ENCODE results near the gene EIF2D.

GRCh38 chr1:206655471-206655882 is 43.2 kb upstream of the EIF2D start:
- TF ChIP-seq TAF1 (IDR thresholded peaks at IDR 0.05; ENCODE audit: control insufficient read depth, extremely low read depth, insufficient read depth, low read length, severe bottlenecking) (no peak), ZNF146 (CRISPR knock-in tag; IDR thresholded peaks at IDR 0.05; ENCODE audit: unreplicated experiment) (no peak), ZBTB43 (CRISPR knock-in tag; IDR thresholded peaks at IDR 0.05) (no peak), CTCF (IDR thresholded peaks at IDR 0.05 in 2 of 3, conservative IDR thresholded peaks at IDR 0.05 in 1 of 3; ENCODE audit: insufficient read depth in 2 of 3, low read depth in 1 of 3, low read length in 3 of 3) (no peak), POLR2A (conservative IDR thresholded peaks at IDR 0.05) (no peak), EZH2 (IDR thresholded peaks at IDR 0.05; ENCODE audit: borderline replicate concordance, low read depth, low read length) (no peak), FOXA1 (IDR thresholded peaks at IDR 0.05; ENCODE audit: borderline replicate concordance) (no peak), NEUROD1 (IDR thresholded peaks at IDR 0.05; ENCODE audit: borderline replicate concordance, low read depth, low read length, partially characterized antibody) (no peak), CEBPB (tag; IDR thresholded peaks at IDR 0.05) (no peak), SNIP1 (IDR thresholded peaks at IDR 0.05; ENCODE audit: low read depth) (no peak), RAD21 (CRISPR knock-in tag; conservative IDR thresholded peaks at IDR 0.05 in 1 of 2, IDR thresholded peaks at IDR 0.05 in 1 of 2) (no peak), SRSF1 (IDR thresholded peaks at IDR 0.05; ENCODE audit: low read depth, low read length) (no peak), SMARCC2 (IDR thresholded peaks at IDR 0.05; ENCODE audit: low read depth) (no peak)
